Ovary (tissue), 3 donors: ENCODE results near the gene CD9.

ENCODE experiments used
- CTCF ChIP-seq, 3 donors: fragments of 450-650 bp in 2 of 3; fragments of 200-600 bp in 1 of 3; IDR thresholded peaks; one replicate each; pipeline versions ENCODE4 v1.5.1 to v1.8.0; 2016 to 2022; ENCODE audit warnings: antibody characterized with exemption in 3 of 3, mild to moderate bottlenecking in 1 of 3
- EP300 ChIP-seq: sonication (generic); formaldehyde crosslinking; IDR thresholded peaks from one replicate; pipeline ENCODE4 v1.6.1; 2017; ENCODE audit warnings: antibody characterized with exemption
- POLR2A ChIP-seq: fragments of 450-650 bp; IDR thresholded peaks from one replicate; pipeline ENCODE4 v1.6.1; 2017; ENCODE audit warnings: antibody characterized with exemption, mild to moderate bottlenecking, moderate library complexity
- donor health status: DM: no; HTN: no; CAD: no.

DNA sequence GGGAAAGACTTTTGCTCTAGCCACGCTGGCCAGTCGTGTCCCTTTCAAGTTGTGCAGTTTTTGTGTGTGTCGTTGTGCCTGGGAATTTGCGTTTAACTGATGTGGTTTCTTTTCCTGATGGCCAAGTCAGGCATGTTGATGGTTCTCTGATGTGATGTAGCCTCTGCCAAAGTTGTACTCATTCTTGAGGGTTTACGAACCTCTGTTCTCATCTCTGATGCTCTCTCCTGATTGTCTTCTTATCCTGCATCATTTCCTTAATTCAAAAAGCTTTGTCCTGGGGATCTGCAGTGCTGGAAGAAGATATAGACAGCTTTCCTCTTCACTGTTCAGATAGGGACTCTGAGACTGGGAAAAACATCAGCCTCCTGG lies 25.4 kb downstream of the CD9 start:
- TF ChIP-seq CTCF (IDR thresholded peaks at IDR 0.05) = no peak
- no peak for TF ChIP-seq POLR2A
- TF ChIP-seq EP300 = no peak
